H1 (cell line): Measurements from ENCODE around the gene MIDN.

ENCODE experiments used
- ASH2L ChIP-seq: fragments of 200-600, 300-600 bp; sonication (generic); IDR thresholded peaks from one replicate; pipeline ENCODE4 v1.7.1; 2017; ENCODE audit warnings: low read length
- GABPA ChIP-seq: IDR thresholded peaks from 2 replicates; pipeline ENCODE4 v1.6.1; 2011; ENCODE audit warnings: mild to moderate bottlenecking, low read length, moderate library complexity, borderline replicate concordance; ENCODE audit not compliant: insufficient read depth
- KDM1A ChIP-seq: fragments of 200-600, 300-600 bp; sonication (generic); IDR thresholded peaks from 2 replicates; pipeline ENCODE4 v1.7.1; 2016; ENCODE audit warnings: mild to moderate bottlenecking, low read length, borderline replicate concordance
- RAD21 ChIP-seq, 2 experiments: IDR thresholded peaks in 1 of 2; conservative IDR thresholded peaks in 1 of 2; 2 replicates each; pipeline ENCODE4 v1.6.1; 2011; ENCODE audit warnings: low read depth in 2 of 2, low read length in 2 of 2, improper control_type of control experiment in 1 of 2, inconsistent platforms in 1 of 2, mild to moderate bottlenecking in 1 of 2, moderate library complexity in 1 of 2
- RXRA ChIP-seq: IDR thresholded peaks from 2 replicates; pipeline ENCODE4 v1.6.1; 2011; ENCODE audit warnings: low read depth, mild to moderate bottlenecking, low read length, moderate library complexity; ENCODE audit not compliant: insufficient read depth
- SIX5 ChIP-seq: IDR thresholded peaks from 2 replicates; pipeline ENCODE4 v1.6.1; 2011; ENCODE audit warnings: mild to moderate bottlenecking, low read depth, low read length
- TF ChIP-seq, protein P1 (sequence below): IDR thresholded peaks from 2 replicates; pipeline ENCODE4 v1.6.1; 2012; ENCODE audit warnings: low read length, inconsistent platforms
- TF ChIP-seq, protein P2 (sequence below), 3 experiments: IDR thresholded peaks; 1 replicate in 2 of 3; 2 replicates in 1 of 3; pipeline versions ENCODE4 v1.5.1 to v1.6.1; 2011; ENCODE audit warnings: low read length in 3 of 3, mild to moderate bottlenecking in 3 of 3, inconsistent platforms in 2 of 3, low read depth in 1 of 3, moderate library complexity in 1 of 3; ENCODE audit not compliant: insufficient read depth in 1 of 3; ENCODE audit errors: control extremely low read depth in 1 of 3

DNA sequence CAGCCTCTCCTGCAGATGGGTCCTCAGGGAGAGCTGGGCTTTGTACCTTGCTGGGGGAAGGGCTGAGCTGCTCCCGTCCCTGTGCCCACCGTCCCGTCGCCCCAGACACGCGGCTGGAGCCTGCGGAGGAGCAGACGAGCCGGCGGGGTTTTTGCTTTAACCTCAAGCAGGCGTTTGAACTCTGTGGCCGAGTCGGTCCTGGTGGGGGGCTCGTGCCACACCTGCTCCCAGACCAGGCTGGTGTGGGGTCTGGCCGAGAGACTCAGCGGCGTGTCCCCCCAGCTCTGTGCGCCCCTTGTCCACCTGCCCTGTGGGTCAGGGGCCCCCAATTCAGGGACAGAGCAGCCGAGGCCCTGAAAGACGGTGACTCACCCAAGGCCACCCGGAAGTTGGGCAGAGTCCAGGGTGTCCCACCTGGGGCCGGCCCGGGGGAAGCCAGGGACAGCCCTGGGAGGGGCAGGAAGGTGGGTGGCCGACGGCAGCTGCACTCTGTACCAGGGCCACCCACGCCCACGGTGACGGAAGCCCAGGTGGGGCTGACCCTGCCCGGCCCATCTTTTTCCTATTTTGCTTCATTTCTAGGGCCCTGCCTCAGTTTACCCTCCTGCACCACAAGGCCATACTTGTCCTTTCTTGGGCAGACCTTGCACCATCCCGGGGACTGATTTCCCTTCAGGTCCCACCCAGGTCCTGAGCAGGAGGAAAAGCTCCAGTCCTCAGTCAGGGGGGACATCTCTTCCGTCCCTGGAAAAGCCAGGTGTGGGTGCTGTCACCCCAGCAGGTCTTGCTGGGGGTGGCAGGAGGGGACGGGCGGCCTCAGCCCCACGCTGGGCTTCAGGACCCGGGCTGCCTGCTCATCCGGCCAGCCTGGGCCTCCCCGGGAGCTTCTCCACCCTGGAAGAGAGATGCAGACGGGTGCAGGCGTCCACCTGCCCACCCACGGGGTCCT lies 42.6 kb downstream of the MIDN start:
- TF ChIP-seq, protein P1, sequence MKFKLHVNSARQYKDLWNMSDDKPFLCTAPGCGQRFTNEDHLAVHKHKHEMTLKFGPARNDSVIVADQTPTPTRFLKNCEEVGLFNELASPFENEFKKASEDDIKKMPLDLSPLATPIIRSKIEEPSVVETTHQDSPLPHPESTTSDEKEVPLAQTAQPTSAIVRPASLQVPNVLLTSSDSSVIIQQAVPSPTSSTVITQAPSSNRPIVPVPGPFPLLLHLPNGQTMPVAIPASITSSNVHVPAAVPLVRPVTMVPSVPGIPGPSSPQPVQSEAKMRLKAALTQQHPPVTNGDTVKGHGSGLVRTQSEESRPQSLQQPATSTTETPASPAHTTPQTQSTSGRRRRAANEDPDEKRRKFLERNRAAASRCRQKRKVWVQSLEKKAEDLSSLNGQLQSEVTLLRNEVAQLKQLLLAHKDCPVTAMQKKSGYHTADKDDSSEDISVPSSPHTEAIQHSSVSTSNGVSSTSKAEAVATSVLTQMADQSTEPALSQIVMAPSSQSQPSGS: no peak
- TF ChIP-seq, protein P2, sequence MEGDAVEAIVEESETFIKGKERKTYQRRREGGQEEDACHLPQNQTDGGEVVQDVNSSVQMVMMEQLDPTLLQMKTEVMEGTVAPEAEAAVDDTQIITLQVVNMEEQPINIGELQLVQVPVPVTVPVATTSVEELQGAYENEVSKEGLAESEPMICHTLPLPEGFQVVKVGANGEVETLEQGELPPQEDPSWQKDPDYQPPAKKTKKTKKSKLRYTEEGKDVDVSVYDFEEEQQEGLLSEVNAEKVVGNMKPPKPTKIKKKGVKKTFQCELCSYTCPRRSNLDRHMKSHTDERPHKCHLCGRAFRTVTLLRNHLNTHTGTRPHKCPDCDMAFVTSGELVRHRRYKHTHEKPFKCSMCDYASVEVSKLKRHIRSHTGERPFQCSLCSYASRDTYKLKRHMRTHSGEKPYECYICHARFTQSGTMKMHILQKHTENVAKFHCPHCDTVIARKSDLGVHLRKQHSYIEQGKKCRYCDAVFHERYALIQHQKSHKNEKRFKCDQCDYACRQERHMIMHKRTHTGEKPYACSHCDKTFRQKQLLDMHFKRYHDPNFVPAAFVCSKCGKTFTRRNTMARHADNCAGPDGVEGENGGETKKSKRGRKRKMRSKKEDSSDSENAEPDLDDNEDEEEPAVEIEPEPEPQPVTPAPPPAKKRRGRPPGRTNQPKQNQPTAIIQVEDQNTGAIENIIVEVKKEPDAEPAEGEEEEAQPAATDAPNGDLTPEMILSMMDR (IDR thresholded peaks at IDR 0.05; ENCODE audit: control extremely low read depth in 1 of 3, insufficient read depth in 1 of 3, low read depth in 1 of 3, low read length in 3 of 3): no peak
- no peak for TF ChIP-seq RXRA
- TF ChIP-seq GABPA: no peak
- TF ChIP-seq RAD21 (IDR thresholded peaks at IDR 0.05 in 1 of 2, conservative IDR thresholded peaks at IDR 0.05 in 1 of 2; ENCODE audit: low read depth in 2 of 2, low read length in 2 of 2): no peak
- no peak for TF ChIP-seq SIX5
- no peak for TF ChIP-seq KDM1A
- no peak for TF ChIP-seq ASH2L
